Smooth muscle cell (in vitro differentiated cells): Measurements from ENCODE around the gene HLA-A. TPM values are rescaled to one million over a fixed set of nuclear protein-coding genes. Genes with fewer than 3 reads are reported as not detected.
"Not testable (repeated sequence)": the region's sequence is repeated elsewhere in the genome, so short reads cannot be mapped to it uniquely, and the experiment has no call there.

ENCODE experiments used
- DNase-seq: peaks from one replicate; lab custom pipeline; 2025; ENCODE audit not compliant: unreplicated experiment; lab: John Stamatoyannopoulos, UW
- H2AFZ ChIP-seq: fragments of 200-600 bp; sonication (generic); 2 replicates; pipeline ENCODE4 v1.6.0; 2016; ENCODE audit warnings: antibody characterized with exemption, low read depth, mild to moderate bottlenecking
- H3F3A ChIP-seq: fragments of 200-600 bp; sonication (generic); 2 replicates; pipeline ENCODE4 v1.6.0; 2017; ENCODE audit warnings: antibody characterized with exemption, low read depth
- H3K27ac ChIP-seq: fragments of 200-600 bp; sonication (generic); 2 replicates; pipeline ENCODE4 v1.5.1; 2016; ENCODE audit warnings: low read depth, mild to moderate bottlenecking
- H3K27me3 ChIP-seq: fragments of 200-600 bp; sonication (generic); 2 replicates; pipeline ENCODE4 v1.6.1; 2016; ENCODE audit warnings: low read depth, mild to moderate bottlenecking
- H3K36me3 ChIP-seq: fragments of 200-600 bp; sonication (generic); 2 replicates; pipeline ENCODE4 v1.5.1; 2016; ENCODE audit warnings: low read depth
- H3K4me1 ChIP-seq: fragments of 200-600 bp; sonication (generic); 2 replicates; pipeline ENCODE4 v1.5.1; 2016; ENCODE audit warnings: low read depth
- H3K4me2 ChIP-seq: fragments of 200-600 bp; sonication (generic); 2 replicates; pipeline ENCODE4 v1.6.0; 2016; ENCODE audit warnings: mild to moderate bottlenecking
- H3K4me3 ChIP-seq: fragments of 200-600 bp; sonication (generic); 2 replicates; pipeline ENCODE4 v1.5.1; 2016; ENCODE audit warnings: mild to moderate bottlenecking
- H3K79me2 ChIP-seq: fragments of 200-600 bp; sonication (generic); 2 replicates; pipeline ENCODE4 v1.6.0; 2016; ENCODE audit warnings: low read depth, mild to moderate bottlenecking
- H3K9ac ChIP-seq: fragments of 200-600 bp; sonication (generic); 2 replicates; pipeline ENCODE4 v1.6.0; 2016; ENCODE audit warnings: low read depth
- H3K9me3 ChIP-seq: fragments of 200-600 bp; sonication (generic); replicated peaks from 2 replicates; pipeline ENCODE4 v1.5.1; 2016; ENCODE audit warnings: low read depth
- H4K20me1 ChIP-seq: fragments of 200-600 bp; sonication (generic); 2 replicates; pipeline ENCODE4 v1.6.0; 2016; ENCODE audit warnings: low read depth
- WGBS: methylation state at CpG from one replicate; pipeline ENCODE4 v1.1.7; 2016; ENCODE audit warnings: low lambda C conversion rate; 5-methylcytosine and 5-hydroxymethylcytosine counted together
- polyA plus RNA-seq: library from polyadenylated mRNA; unstranded; fragments of >200 nt; fragmentation: Nextera tagmentation; extraction: Ambion mirVana; gene quantifications from 2 replicates; pipeline ENCODE4 v1.2.1, GENCODE V29; 2016
- total RNA-seq: library from RNA; depleted of rRNA; stranded (reverse); fragments of >200 nt; gene quantifications from 2 replicates; pipeline ENCODE4 v1.2.3, GENCODE V29; 2014
- TF ChIP-seq, protein P1 (sequence below): fragments of 200-600 bp; sonication (generic); IDR thresholded peaks from 2 replicates; pipeline ENCODE4 v1.5.1; 2017; ENCODE audit warnings: borderline replicate concordance, mild to moderate bottlenecking, antibody characterized with exemption; ENCODE audit not compliant: insufficient read depth, poor library complexity, severe bottlenecking

The HLA-A gene
- total and polyA plus RNA-seq, 2 experiments from 2014 or later = 287 to 558 TPM

DNA sequence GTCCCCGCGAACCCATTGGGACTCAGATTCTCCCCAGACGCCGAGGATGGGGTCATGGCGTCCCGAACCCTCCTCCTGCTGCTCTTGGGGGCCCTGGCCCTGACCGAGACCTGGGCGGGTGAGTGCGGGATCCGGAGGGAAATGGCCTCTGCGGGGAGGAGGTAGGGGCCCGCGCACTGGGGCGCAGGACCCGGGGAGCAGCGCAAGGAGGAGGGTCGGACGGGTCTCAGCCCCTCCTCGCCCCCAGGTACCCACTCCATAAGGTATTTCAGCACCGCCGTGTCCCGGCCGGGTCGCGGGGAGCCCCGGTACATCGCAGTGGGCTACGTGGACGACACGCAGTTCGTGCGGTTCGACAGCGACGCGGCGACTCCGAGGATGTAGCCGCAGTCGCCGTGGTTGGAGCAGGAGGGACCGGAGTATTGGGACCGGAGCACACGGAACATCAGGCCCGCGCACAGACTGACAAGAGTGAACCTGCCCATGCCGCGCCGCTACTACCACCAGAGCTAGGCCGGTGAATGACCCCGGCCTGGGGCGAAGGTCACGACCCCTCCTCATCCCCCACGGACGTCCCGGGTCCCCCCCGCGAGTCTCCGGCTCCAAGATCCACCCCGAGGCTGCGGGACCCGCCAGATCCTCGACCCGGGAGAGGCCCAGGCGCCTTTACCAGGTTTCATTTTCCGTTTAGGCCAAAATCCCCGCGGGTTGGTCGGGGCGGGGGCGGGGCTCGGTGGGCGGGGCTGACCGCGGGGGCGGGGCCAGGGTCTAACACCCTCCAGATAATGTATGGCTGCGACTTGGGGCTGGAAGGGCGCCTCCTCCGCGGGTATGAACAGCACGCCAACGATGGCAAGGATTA lies 15.7 kb upstream of the HLA-A start:
- no peaks in the 10 kb centered on the region for H4K20me1 ChIP-seq
- DNase-seq = no peak
- no peaks in the 10 kb centered on the region for H3K36me3 ChIP-seq
- WGBS = 46% methylated on average over 55 of the region's 82 CpGs
- H3K4me3 ChIP-seq = peak overlapping the region; percentile 54
- peak overlapping the region; percentile 54 for H2AFZ ChIP-seq
- no peaks in the 10 kb centered on the region for H3F3A ChIP-seq
- H3K9me3 ChIP-seq = no peaks in the 10 kb centered on the region
- H3K79me2 ChIP-seq = no peaks in the 10 kb centered on the region
- H3K27ac ChIP-seq = no peak overlapping the region
- H3K9ac ChIP-seq = peak overlapping the region; percentile 74
- TF ChIP-seq, protein P1, sequence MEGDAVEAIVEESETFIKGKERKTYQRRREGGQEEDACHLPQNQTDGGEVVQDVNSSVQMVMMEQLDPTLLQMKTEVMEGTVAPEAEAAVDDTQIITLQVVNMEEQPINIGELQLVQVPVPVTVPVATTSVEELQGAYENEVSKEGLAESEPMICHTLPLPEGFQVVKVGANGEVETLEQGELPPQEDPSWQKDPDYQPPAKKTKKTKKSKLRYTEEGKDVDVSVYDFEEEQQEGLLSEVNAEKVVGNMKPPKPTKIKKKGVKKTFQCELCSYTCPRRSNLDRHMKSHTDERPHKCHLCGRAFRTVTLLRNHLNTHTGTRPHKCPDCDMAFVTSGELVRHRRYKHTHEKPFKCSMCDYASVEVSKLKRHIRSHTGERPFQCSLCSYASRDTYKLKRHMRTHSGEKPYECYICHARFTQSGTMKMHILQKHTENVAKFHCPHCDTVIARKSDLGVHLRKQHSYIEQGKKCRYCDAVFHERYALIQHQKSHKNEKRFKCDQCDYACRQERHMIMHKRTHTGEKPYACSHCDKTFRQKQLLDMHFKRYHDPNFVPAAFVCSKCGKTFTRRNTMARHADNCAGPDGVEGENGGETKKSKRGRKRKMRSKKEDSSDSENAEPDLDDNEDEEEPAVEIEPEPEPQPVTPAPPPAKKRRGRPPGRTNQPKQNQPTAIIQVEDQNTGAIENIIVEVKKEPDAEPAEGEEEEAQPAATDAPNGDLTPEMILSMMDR = no peak
- no peaks in the 10 kb centered on the region for H3K27me3 ChIP-seq
- peak overlapping the region; percentile 80 for H3K4me2 ChIP-seq
- H3K4me1 ChIP-seq = no peaks in the 10 kb centered on the region

DNA sequence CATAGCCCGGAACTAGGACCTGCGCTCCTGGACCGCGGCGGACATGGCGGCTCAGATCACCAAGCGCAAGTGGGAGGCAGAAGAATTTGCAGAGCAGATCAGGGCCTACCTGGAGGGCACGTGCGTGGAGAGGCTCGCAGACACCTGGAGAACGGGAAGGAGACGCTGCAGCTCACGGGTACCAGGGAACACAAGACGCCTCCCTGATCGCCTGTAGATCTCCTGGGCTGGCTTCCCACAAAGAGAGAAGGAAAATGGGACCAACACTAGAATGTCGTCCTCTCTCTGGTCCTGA lies 15.1 kb upstream of the HLA-A start:
- no peak overlapping the region for H2AFZ ChIP-seq
- no peaks in the 10 kb centered on the region for H3K79me2 ChIP-seq
- H3F3A ChIP-seq = no peaks in the 10 kb centered on the region
- peak overlapping the region; percentile 54 for H3K4me3 ChIP-seq
- 62% methylated on average over 16 of the region's 16 CpGs for WGBS
- H3K9ac ChIP-seq = no peak overlapping the region
- H3K4me2 ChIP-seq = peak overlapping the region; percentile 69
- no peak overlapping the region for H3K27ac ChIP-seq
- DNase-seq = no peak
- no peaks in the 10 kb centered on the region for H4K20me1 ChIP-seq
- H3K4me1 ChIP-seq = no peaks in the 10 kb centered on the region
- no peaks in the 10 kb centered on the region for H3K27me3 ChIP-seq
- no peaks in the 10 kb centered on the region for H3K36me3 ChIP-seq
- H3K9me3 ChIP-seq = no peaks in the 10 kb centered on the region
- TF ChIP-seq, protein P1 = no peak

DNA sequence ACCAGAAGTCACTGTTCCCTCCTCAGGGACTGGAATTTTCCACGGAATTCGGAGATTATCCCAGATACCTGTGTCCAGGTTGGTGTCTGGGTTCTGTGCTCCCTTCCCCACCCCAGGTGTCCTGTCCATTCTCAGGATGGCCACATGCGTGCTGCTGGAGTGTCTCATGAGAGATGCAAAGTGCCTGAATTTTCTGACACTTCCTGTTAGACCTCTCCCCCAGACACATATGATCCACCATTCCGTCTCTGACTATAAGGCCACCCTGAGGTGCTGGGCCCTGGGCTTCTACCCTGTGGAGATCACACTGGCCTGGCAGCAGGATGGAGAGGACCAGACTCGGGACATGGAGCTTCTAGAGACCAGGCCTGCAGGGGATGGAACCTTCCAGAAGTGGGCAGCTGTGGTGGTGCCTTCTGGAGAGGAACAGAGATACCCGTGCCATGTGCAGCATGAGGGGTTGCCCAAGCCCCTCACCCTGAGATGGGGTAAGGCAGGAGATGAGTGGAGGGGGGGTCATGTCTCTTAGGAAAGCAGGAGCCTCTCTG lies 14.4 kb upstream of the HLA-A start:
- WGBS = 75% methylated on average over 6 of the region's 6 CpGs
- Histone ChIP-seq H3K4me1 (no peaks in the 10 kb centered on the region), H3K4me2 (no peak overlapping the region), H4K20me1 (no peaks in the 10 kb centered on the region), H3K9ac (no peak overlapping the region), H3F3A (no peaks in the 10 kb centered on the region), H3K27ac (no peak overlapping the region), H3K9me3 (no peaks in the 10 kb centered on the region), H2AFZ (no peak overlapping the region), H3K36me3 (no peaks in the 10 kb centered on the region), H3K79me2 (no peaks in the 10 kb centered on the region), H3K4me3 (no peak overlapping the region), H3K27me3 (no peaks in the 10 kb centered on the region)
- DNase-seq = no peak
- TF ChIP-seq, protein P1 = no peak

DNA sequence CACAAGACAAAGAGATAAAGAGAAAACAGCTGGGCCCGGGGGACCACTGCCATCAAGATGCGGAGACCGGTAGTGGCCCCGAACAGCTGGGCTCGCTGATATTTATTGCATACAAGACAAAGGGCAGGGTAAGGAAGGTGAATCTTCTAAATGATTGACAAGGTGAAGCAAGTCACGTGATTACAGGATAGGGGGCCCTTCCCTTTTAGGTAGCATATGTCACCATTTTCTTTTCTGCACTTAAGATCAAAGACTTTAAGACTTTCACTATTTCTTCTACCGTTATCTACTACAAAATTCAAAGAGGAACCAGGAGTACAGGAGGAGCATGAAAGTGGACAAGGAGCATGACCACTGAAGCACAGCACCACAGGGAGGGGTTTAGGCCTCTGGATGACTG lies 12.3 kb upstream of the HLA-A start:
- H3K4me1 ChIP-seq, H3F3A ChIP-seq, H3K4me2 ChIP-seq, H4K20me1 ChIP-seq, H2AFZ ChIP-seq, H3K79me2 ChIP-seq, H3K9ac ChIP-seq, H3K36me3 ChIP-seq, DNase-seq, H3K27ac ChIP-seq, H3K9me3 ChIP-seq, H3K4me3 ChIP-seq, H3K27me3 ChIP-seq: not testable (repeated sequence)
- 83% methylated on average over 7 of the region's 7 CpGs for WGBS
